Neural cell (in vitro differentiated cells): ENCODE data around the gene C13orf46.

Source experiments
- EP300 ChIP-seq: fragments of 450-650 bp; conservative IDR thresholded peaks from 2 replicates; pipeline ENCODE4 v1.6.1; 2014; ENCODE audit warnings: antibody characterized with exemption, mild to moderate bottlenecking, moderate library complexity; ENCODE audit not compliant: poor library complexity, severe bottlenecking
- EZH2 ChIP-seq: fragments of 200-600, 300-800 bp; shearing (Covaris generic), sonication (generic); IDR thresholded peaks from 2 replicates; pipeline ENCODE4 v1.6.1; 2014; ENCODE audit warnings: antibody characterized with exemption, low read length, borderline replicate concordance, mild to moderate bottlenecking; ENCODE audit not compliant: insufficient read depth, poor library complexity, severe bottlenecking
- MXI1 ChIP-seq: fragments of 450-650 bp; conservative IDR thresholded peaks from 2 replicates; pipeline ENCODE4 v1.6.1; 2014; ENCODE audit warnings: antibody characterized with exemption, mild to moderate bottlenecking; ENCODE audit not compliant: poor library complexity, severe bottlenecking
- POLR2AphosphoS5 ChIP-seq: IDR thresholded peaks from 2 replicates; pipeline ENCODE4 v1.6.1; 2012
- RAD21 ChIP-seq: fragments of 450-650 bp; conservative IDR thresholded peaks from 2 replicates; pipeline ENCODE4 v1.6.1; 2014; ENCODE audit warnings: antibody characterized with exemption, mild to moderate bottlenecking, moderate library complexity
- TAF1 ChIP-seq: IDR thresholded peaks from 2 replicates; pipeline ENCODE4 v1.6.1; 2012; ENCODE audit warnings: low read depth
- TF ChIP-seq, protein P1 (sequence below): fragments of 450-650 bp; IDR thresholded peaks from 2 replicates; pipeline ENCODE4 v1.5.1; 2014; ENCODE audit warnings: antibody characterized with exemption, mild to moderate bottlenecking, moderate library complexity; ENCODE audit not compliant: poor library complexity, severe bottlenecking

DNA sequence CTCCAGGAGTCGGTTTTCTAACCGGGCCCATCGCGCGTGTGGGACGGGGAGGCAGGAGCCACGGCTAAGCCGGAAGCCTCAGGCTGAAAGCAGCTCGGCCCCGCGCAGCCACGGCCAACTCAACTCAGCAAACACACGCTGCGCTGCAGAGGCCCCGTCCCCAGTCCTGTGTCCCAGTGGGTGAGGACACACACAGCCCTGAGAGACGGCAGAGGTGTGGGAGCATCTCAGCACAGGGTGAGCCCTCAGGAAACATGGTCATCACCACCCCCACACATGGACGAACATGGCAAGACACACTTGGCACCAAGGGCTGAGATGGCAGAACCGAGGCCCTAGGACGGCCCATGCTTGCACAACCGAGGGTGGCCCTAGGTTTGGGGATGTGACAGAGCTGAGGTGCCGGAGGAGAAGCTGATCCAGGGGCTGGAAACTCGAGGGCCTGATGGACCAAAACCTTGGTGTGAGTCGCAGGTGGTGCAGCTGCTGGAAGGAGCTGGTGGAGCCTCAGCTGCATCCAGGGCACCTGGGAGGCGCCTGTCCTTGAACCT, 29.0 kb upstream of the C13orf46 start:
- TF ChIP-seq EP300 (no peak), POLR2AphosphoS5 (no peak), EZH2 (no peak), RAD21 (no peak), TAF1 (no peak), MXI1 (no peak)
- TF ChIP-seq, protein P1, sequence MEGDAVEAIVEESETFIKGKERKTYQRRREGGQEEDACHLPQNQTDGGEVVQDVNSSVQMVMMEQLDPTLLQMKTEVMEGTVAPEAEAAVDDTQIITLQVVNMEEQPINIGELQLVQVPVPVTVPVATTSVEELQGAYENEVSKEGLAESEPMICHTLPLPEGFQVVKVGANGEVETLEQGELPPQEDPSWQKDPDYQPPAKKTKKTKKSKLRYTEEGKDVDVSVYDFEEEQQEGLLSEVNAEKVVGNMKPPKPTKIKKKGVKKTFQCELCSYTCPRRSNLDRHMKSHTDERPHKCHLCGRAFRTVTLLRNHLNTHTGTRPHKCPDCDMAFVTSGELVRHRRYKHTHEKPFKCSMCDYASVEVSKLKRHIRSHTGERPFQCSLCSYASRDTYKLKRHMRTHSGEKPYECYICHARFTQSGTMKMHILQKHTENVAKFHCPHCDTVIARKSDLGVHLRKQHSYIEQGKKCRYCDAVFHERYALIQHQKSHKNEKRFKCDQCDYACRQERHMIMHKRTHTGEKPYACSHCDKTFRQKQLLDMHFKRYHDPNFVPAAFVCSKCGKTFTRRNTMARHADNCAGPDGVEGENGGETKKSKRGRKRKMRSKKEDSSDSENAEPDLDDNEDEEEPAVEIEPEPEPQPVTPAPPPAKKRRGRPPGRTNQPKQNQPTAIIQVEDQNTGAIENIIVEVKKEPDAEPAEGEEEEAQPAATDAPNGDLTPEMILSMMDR = no peak
